GM23338 (cell line): Measurements from ENCODE around the gene GRID1. TPM values are rescaled to one million over a fixed set of nuclear protein-coding genes. Genes with fewer than 3 reads are reported as not detected.

Experiments used
- ATAC-seq: fragments of 200-7000 bp; cut with Tn5 transposase; 3 replicates; pipeline ENCODE4 v1.9.1; 2020
- DNase-seq: peaks from one replicate; pipeline ENCODE4 v3.0.0-alpha.2; 2015; ENCODE audit warnings: low spot score
- H2AFZ ChIP-seq: fragments of 200-600 bp; sonication (generic); 2 replicates; pipeline ENCODE4 v1.8.0; 2016; ENCODE audit warnings: antibody characterized with exemption, mild to moderate bottlenecking, moderate library complexity
- H3F3A ChIP-seq: fragments of 200-600 bp; sonication (generic); replicated peaks from 2 replicates; pipeline ENCODE4 v1.8.0; 2017; ENCODE audit warnings: antibody characterized with exemption, mixed run types, low read depth
- H3K27ac ChIP-seq: fragments of 200-600 bp; sonication (generic); 2 replicates; pipeline ENCODE4 v1.6.1; 2016; ENCODE audit warnings: low read depth
- H3K27me3 ChIP-seq: fragments of 200-600 bp; sonication (generic); 2 replicates; pipeline ENCODE4 v1.8.0; 2016; ENCODE audit warnings: mild to moderate bottlenecking, mixed run types, moderate library complexity; ENCODE audit not compliant: insufficient read depth
- H3K36me3 ChIP-seq: fragments of 200-600 bp; sonication (generic); 2 replicates; pipeline ENCODE4 v1.8.0; 2016; ENCODE audit warnings: mild to moderate bottlenecking; ENCODE audit not compliant: insufficient read depth
- H3K4me1 ChIP-seq: fragments of 200-600 bp; sonication (generic); 2 replicates; pipeline ENCODE4 v1.8.0; 2016; ENCODE audit warnings: mild to moderate bottlenecking, moderate library complexity; ENCODE audit not compliant: insufficient read depth
- H3K4me2 ChIP-seq: fragments of 200-600 bp; sonication (generic); 2 replicates; pipeline ENCODE4 v1.7.1; 2017; ENCODE audit warnings: mixed run types
- H3K4me3 ChIP-seq: fragments of 200-600 bp; sonication (generic); 2 replicates; pipeline ENCODE4 v1.6.1; 2016; ENCODE audit warnings: mixed run types
- H3K79me2 ChIP-seq: fragments of 200-600 bp; sonication (generic); replicated peaks from 2 replicates; pipeline ENCODE4 v1.8.0; 2017; ENCODE audit warnings: mild to moderate bottlenecking; ENCODE audit not compliant: insufficient read depth
- H3K9me2 ChIP-seq: fragments of 200-600 bp; sonication (generic); 2 replicates; pipeline ENCODE4 v1.8.0; 2017; ENCODE audit not compliant: insufficient read depth
- H4K20me1 ChIP-seq: fragments of 200-600 bp; sonication (generic); replicated peaks from 2 replicates; pipeline ENCODE4 v1.8.0; 2017; ENCODE audit warnings: mild to moderate bottlenecking; ENCODE audit not compliant: insufficient read depth
- H3K27ac Mint-ChIP-seq: 2 replicates; pipeline ENCODE4 v1.8.0; 2020; ENCODE audit warnings: inconsistent platforms, mild to moderate bottlenecking, moderate library complexity, mixed read lengths
- H3K27me3 Mint-ChIP-seq: 3 replicates; pipeline ENCODE4 v1.8.0; 2022; ENCODE audit warnings: low read depth, mild to moderate bottlenecking, moderate library complexity, mixed read lengths, inconsistent platforms; ENCODE audit not compliant: insufficient read depth, poor library complexity
- H3K36me3 Mint-ChIP-seq: 3 replicates; pipeline ENCODE4 v1.8.0; 2021; ENCODE audit warnings: low read depth, mild to moderate bottlenecking, inconsistent platforms, moderate library complexity, mixed read lengths
- H3K4me1 Mint-ChIP-seq: 3 replicates; pipeline ENCODE4 v1.8.0; 2020; ENCODE audit warnings: mild to moderate bottlenecking, inconsistent platforms, mixed read lengths
- H3K4me3 Mint-ChIP-seq: 3 replicates; pipeline ENCODE4 v1.8.0; 2021; ENCODE audit warnings: moderate library complexity, mild to moderate bottlenecking, inconsistent platforms, mixed read lengths
- H3K9me3 Mint-ChIP-seq: 3 replicates; pipeline ENCODE4 v1.8.0; 2020; ENCODE audit warnings: moderate library complexity, mild to moderate bottlenecking, inconsistent platforms, mixed read lengths
- CREB1 ChIP-seq: fragments of 250-450 bp; sonication (Bioruptor Pico); IDR thresholded peaks from 2 replicates; pipeline ENCODE4 v1.5.0; 2020; ENCODE audit warnings: low read depth, mild to moderate bottlenecking, moderate library complexity
- EZH2 ChIP-seq: fragments of 200-600 bp; sonication (generic); IDR thresholded peaks from one replicate; pipeline ENCODE4 v1.8.0; 2017; ENCODE audit warnings: antibody characterized with exemption, mild to moderate bottlenecking, low read depth; ENCODE audit not compliant: unreplicated experiment
- EZH2phosphoT487 ChIP-seq: fragments of 200-600 bp; sonication (generic); IDR thresholded peaks from one replicate; pipeline ENCODE4 v1.8.1; 2018; ENCODE audit warnings: antibody characterized with exemption; ENCODE audit not compliant: unreplicated experiment
- JUNB ChIP-seq: IDR thresholded peaks from one replicate; pipeline ENCODE4 v1.6.1; 2016; ENCODE audit warnings: antibody characterized with exemption; ENCODE audit not compliant: unreplicated experiment
- NANOG ChIP-seq: IDR thresholded peaks from 2 replicates; pipeline ENCODE4 v1.6.1; 2016; ENCODE audit warnings: antibody characterized with exemption, borderline replicate concordance
- POLR2AphosphoS5 ChIP-seq: IDR thresholded peaks from 2 replicates; pipeline ENCODE4 v1.6.1; 2016; ENCODE audit warnings: antibody characterized with exemption, low read depth
- REST ChIP-seq: IDR thresholded peaks from one replicate; pipeline ENCODE4 v1.6.1; 2018; ENCODE audit warnings: antibody characterized with exemption; ENCODE audit not compliant: unreplicated experiment
- ZNF114 ChIP-seq: fragments of 250-450 bp; sonication (Bioruptor Pico); IDR thresholded peaks from 2 replicates; pipeline ENCODE4 v1.5.0; 2020; ENCODE audit warnings: mild to moderate bottlenecking, moderate library complexity
- polyA plus RNA-seq: library from polyadenylated mRNA; unstranded; fragments of >200 nt; fragmentation: Nextera tagmentation; extraction: Ambion mirVana; gene quantifications from 2 replicates; pipeline ENCODE4 v1.2.1, GENCODE V29; 2016
- total RNA-seq: library from RNA; depleted of rRNA; stranded (reverse); fragments of >200 nt; shearing (Covaris generic); gene quantifications from 2 replicates; pipeline ENCODE4 v1.2.3, GENCODE V29; 2014
- TF ChIP-seq, protein P1 (sequence below), 2 experiments: fragments of 200-600 bp in 1 of 2; sonication (generic) in 1 of 2; conservative IDR thresholded peaks; 2 replicates each; pipeline versions ENCODE4 v1.5.1 to v1.6.1; 2016 to 2017; ENCODE audit warnings: antibody characterized with exemption in 2 of 2, low read depth in 2 of 2, mild to moderate bottlenecking in 2 of 2, moderate library complexity in 1 of 2
- TF ChIP-seq, protein P2 (sequence below): fragments of 250-450 bp; sonication (Bioruptor Pico); IDR thresholded peaks from 2 replicates; pipeline ENCODE4 v1.5.0; 2020; ENCODE audit warnings: mild to moderate bottlenecking, moderate library complexity

GRID1 gene
- total and polyA plus RNA-seq, 2 experiments from 2014 or later: 0.14 to 0.15 TPM

DNA sequence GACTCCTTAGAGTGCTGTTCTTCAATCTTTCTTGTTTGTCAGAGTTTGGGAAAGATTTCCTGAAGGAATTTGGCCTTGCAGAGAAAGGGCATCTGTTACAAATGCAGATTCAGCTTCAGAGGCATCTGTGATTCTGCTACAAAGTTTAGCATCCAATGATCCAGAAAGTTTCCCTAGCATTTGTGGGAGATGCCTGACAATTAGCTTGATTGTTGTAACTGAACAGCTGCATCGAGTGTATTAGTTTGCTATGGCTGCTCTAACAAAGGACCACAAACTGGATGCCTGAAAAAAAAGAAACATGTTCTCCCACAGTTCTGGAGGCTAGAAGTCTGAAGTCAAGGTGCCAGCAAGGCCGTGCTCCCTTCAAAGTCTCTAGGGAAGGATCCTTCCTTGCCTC lies 365.1 kb downstream of the GRID1 start:
- Mint-ChIP-seq H3K9me3 (peaks cover 77% of the 10 kb centered on the region), H3K36me3 (no peaks in the 10 kb centered on the region), H3K27me3 (peaks cover 1% of the 10 kb centered on the region), H3K4me3 (no peak overlapping the region), H3K4me1 (no peaks in the 10 kb centered on the region), H3K27ac (no peak overlapping the region)
- ATAC-seq (no peak), DNase-seq (no peak)
- Histone ChIP-seq H3K27me3 (no peaks in the 10 kb centered on the region), H3K79me2 (no peaks in the 10 kb centered on the region), H3K4me2 (no peak overlapping the region), H3K36me3 (no peaks in the 10 kb centered on the region), H3K4me3 (no peak overlapping the region), H3K4me1 (no peaks in the 10 kb centered on the region), H2AFZ (no peak overlapping the region), H3K9me2 (no peaks in the 10 kb centered on the region), H3K27ac (no peak overlapping the region), H4K20me1 (no peaks in the 10 kb centered on the region), H3F3A (no peaks in the 10 kb centered on the region)
- TF ChIP-seq, protein P1, sequence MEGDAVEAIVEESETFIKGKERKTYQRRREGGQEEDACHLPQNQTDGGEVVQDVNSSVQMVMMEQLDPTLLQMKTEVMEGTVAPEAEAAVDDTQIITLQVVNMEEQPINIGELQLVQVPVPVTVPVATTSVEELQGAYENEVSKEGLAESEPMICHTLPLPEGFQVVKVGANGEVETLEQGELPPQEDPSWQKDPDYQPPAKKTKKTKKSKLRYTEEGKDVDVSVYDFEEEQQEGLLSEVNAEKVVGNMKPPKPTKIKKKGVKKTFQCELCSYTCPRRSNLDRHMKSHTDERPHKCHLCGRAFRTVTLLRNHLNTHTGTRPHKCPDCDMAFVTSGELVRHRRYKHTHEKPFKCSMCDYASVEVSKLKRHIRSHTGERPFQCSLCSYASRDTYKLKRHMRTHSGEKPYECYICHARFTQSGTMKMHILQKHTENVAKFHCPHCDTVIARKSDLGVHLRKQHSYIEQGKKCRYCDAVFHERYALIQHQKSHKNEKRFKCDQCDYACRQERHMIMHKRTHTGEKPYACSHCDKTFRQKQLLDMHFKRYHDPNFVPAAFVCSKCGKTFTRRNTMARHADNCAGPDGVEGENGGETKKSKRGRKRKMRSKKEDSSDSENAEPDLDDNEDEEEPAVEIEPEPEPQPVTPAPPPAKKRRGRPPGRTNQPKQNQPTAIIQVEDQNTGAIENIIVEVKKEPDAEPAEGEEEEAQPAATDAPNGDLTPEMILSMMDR (conservative IDR thresholded peaks at IDR 0.05; ENCODE audit: low read depth in 2 of 2): no peak
- TF ChIP-seq REST (no peak), ZNF114 (no peak), CREB1 (CRISPR knock-in tag) (no peak), EZH2 (no peak), EZH2phosphoT487 (no peak)

- no peaks in the 10 kb centered on the region for H3K79me2 ChIP-seq
- Mint-ChIP-seq H3K36me3 (no peaks in the 10 kb centered on the region; the same call in 2 of the 3 replicates), H3K9me3 (peaks cover 76% of the 10 kb centered on the region), H3K27ac (no peak overlapping the region), H3K27me3 (peaks cover 5% of the 10 kb centered on the region), H3K4me3 (no peak overlapping the region), H3K4me1 (no peaks in the 10 kb centered on the region)
- H3K27me3 ChIP-seq: no peaks in the 10 kb centered on the region
- H3F3A ChIP-seq: no peaks in the 10 kb centered on the region
- no peak overlapping the region for H3K4me2 ChIP-seq
- H3K4me1 ChIP-seq: no peaks in the 10 kb centered on the region
- DNase-seq: no peak
- H3K36me3 ChIP-seq: no peaks in the 10 kb centered on the region
- ATAC-seq: no peak
- no peak overlapping the region for H3K4me3 ChIP-seq
- no peak overlapping the region for H3K27ac ChIP-seq
- H2AFZ ChIP-seq: no peak overlapping the region
- H4K20me1 ChIP-seq: no peaks in the 10 kb centered on the region
- H3K9me2 ChIP-seq: no peaks in the 10 kb centered on the region
- TF ChIP-seq CREB1 (CRISPR knock-in tag) (no peak), EZH2phosphoT487 (no peak), NANOG (no peak), JUNB (no peak), ZNF114 (no peak), POLR2AphosphoS5 (no peak)
- TF ChIP-seq, protein P2, sequence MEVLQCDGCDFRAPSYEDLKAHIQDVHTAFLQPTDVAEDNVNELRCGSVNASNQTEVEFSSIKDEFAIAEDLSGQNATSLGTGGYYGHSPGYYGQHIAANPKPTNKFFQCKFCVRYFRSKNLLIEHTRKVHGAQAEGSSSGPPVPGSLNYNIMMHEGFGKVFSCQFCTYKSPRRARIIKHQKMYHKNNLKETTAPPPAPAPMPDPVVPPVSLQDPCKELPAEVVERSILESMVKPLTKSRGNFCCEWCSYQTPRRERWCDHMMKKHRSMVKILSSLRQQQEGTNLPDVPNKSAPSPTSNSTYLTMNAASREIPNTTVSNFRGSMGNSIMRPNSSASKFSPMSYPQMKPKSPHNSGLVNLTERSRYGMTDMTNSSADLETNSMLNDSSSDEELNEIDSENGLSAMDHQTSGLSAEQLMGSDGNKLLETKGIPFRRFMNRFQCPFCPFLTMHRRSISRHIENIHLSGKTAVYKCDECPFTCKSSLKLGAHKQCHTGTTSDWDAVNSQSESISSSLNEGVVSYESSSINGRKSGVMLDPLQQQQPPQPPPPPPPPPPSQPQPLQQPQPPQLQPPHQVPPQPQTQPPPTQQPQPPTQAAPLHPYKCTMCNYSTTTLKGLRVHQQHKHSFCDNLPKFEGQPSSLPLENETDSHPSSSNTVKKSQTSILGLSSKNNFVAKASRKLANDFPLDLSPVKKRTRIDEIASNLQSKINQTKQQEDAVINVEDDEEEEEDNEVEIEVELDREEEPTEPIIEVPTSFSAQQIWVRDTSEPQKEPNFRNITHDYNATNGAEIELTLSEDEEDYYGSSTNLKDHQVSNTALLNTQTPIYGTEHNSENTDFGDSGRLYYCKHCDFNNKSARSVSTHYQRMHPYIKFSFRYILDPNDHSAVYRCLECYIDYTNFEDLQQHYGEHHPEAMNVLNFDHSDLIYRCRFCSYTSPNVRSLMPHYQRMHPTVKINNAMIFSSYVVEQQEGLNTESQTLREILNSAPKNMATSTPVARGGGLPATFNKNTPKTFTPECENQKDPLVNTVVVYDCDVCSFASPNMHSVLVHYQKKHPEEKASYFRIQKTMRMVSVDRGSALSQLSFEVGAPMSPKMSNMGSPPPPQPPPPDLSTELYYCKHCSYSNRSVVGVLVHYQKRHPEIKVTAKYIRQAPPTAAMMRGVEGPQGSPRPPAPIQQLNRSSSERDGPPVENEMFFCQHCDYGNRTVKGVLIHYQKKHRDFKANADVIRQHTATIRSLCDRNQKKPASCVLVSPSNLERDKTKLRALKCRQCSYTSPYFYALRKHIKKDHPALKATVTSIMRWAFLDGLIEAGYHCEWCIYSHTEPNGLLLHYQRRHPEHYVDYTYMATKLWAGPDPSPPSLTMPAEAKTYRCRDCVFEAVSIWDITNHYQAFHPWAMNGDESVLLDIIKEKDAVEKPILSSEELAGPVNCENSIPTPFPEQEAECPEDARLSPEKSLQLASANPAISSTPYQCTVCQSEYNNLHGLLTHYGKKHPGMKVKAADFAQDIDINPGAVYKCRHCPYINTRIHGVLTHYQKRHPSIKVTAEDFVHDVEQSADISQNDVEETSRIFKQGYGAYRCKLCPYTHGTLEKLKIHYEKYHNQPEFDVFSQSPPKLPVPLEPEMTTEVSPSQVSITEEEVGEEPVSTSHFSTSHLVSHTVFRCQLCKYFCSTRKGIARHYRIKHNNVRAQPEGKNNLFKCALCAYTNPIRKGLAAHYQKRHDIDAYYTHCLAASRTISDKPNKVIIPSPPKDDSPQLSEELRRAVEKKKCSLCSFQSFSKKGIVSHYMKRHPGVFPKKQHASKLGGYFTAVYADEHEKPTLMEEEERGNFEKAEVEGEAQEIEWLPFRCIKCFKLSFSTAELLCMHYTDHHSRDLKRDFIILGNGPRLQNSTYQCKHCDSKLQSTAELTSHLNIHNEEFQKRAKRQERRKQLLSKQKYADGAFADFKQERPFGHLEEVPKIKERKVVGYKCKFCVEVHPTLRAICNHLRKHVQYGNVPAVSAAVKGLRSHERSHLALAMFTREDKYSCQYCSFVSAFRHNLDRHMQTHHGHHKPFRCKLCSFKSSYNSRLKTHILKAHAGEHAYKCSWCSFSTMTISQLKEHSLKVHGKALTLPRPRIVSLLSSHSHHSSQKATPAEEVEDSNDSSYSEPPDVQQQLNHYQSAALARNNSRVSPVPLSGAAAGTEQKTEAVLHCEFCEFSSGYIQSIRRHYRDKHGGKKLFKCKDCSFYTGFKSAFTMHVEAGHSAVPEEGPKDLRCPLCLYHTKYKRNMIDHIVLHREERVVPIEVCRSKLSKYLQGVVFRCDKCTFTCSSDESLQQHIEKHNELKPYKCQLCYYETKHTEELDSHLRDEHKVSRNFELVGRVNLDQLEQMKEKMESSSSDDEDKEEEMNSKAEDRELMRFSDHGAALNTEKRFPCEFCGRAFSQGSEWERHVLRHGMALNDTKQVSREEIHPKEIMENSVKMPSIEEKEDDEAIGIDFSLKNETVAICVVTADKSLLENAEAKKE (CRISPR knock-in tag): no peak
Observed at GRCh38 chr10:85997544-85997943, 369.1 kb downstream of the GRID1 start.
